ENCODE measurements around the gene KPNA1. TPM values are rescaled to one million over a fixed set of nuclear protein-coding genes. Genes with fewer than 3 reads are reported as not detected.

Gene KPNA1
- total and polyA plus RNA-seq, 5 donors = 12.7 to 66.9 (median 50.4) TPM

GRCh38 chr3:122415104-122415744, 99.5 kb downstream of the KPNA1 start:
- intact Hi-C loops (cut with DNase I) = loop anchor here in 1 of 4 donors (10.0 kb wide), 1 partner anchor 260 kb away; no protein-coding TSS in a partner anchor
- ATAC-seq = peak; percentile 21 to 43
- H3K4me1 ChIP-seq (ENCODE audit: control insufficient read depth, insufficient read depth, low read length) = peaks cover 7% of the 10 kb centered on the region
- WGBS = 22% methylated on average over 10 of the region's 10 CpGs
- H3K27me3 ChIP-seq (ENCODE audit: control insufficient read depth, insufficient read depth) = no peaks in the 10 kb centered on the region
- H3K27ac ChIP-seq (ENCODE audit: low read length) = peak overlapping the region; percentile 77
- DNase-seq = no peak
- peak overlapping the region; percentile 97 for H3K4me3 ChIP-seq (ENCODE audit: low read length)
- H3K9me3 ChIP-seq (ENCODE audit: control insufficient read depth, low read length) = no peaks in the 10 kb centered on the region

GRCh38 chr3:122414391-122414790, 100.3 kb downstream of the KPNA1 start:
- no peak for ATAC-seq
- H3K4me3 ChIP-seq (ENCODE audit: low read length) = no peak overlapping the region
- 94% methylated on average over 3 of the region's 3 CpGs for WGBS
- H3K9me3 ChIP-seq (ENCODE audit: control insufficient read depth, low read length) = no peaks in the 10 kb centered on the region
- no peak overlapping the region for H3K27ac ChIP-seq (ENCODE audit: low read length)
- peaks cover 7% of the 10 kb centered on the region for H3K4me1 ChIP-seq (ENCODE audit: control insufficient read depth, insufficient read depth, low read length)
- H3K27me3 ChIP-seq (ENCODE audit: control insufficient read depth, insufficient read depth) = no peaks in the 10 kb centered on the region
- DNase-seq = no peak
- intact Hi-C loops (cut with DNase I) = loop anchor here in 1 of 4 donors (10.0 kb wide), 1 partner anchor 260 kb away; no protein-coding TSS in a partner anchor

- intact Hi-C loops (cut with DNase I) = loop anchor here in 1 of 4 donors (10.0 kb wide), 1 partner anchor 264 kb away; no protein-coding TSS in a partner anchor
- Histone ChIP-seq H3K27me3 (ENCODE audit: control insufficient read depth, insufficient read depth) (no peaks in the 10 kb centered on the region), H3K4me1 (ENCODE audit: control insufficient read depth, insufficient read depth, low read length) (peaks cover 3% of the 10 kb centered on the region), H3K27ac (ENCODE audit: low read length) (no peak overlapping the region), H3K9me3 (ENCODE audit: control insufficient read depth, low read length) (no peaks in the 10 kb centered on the region), H3K4me3 (ENCODE audit: low read length) (no peak overlapping the region)
- WGBS = 89% methylated on average over 6 of the region's 6 CpGs
- no peak for ATAC-seq
- DNase-seq = no peak
These were observed 104.1 kb downstream of the KPNA1 start for GRCh38 chr3:122410639-122411038.

- H3K4me3 ChIP-seq (ENCODE audit: low read length) = no peak overlapping the region
- no peak overlapping the region for H3K27ac ChIP-seq (ENCODE audit: low read length)
- 87% methylated on average over 4 of the region's 4 CpGs for WGBS
These were observed 104.6 kb downstream of the KPNA1 start for GRCh38 chr3:122410111-122410510.

GRCh38 chr3:122409446-122409845, 105.3 kb downstream of the KPNA1 start:
- no peak for ATAC-seq
- WGBS = 75% methylated on average over 6 of the region's 6 CpGs
- intact Hi-C loops (cut with DNase I) = no loop called here
- H3K27ac ChIP-seq (ENCODE audit: low read length) = no peak overlapping the region
- H3K4me3 ChIP-seq (ENCODE audit: low read length) = no peak overlapping the region
- no peaks in the 10 kb centered on the region for H3K4me1 ChIP-seq (ENCODE audit: control insufficient read depth, insufficient read depth, low read length)
- DNase-seq = no peak
- no peaks in the 10 kb centered on the region for H3K9me3 ChIP-seq (ENCODE audit: control insufficient read depth, low read length)
- H3K27me3 ChIP-seq (ENCODE audit: control insufficient read depth, insufficient read depth) = no peaks in the 10 kb centered on the region

More at GRCh38 chr3:122410111-122410510, 104.6 kb downstream of the KPNA1 start:
- ATAC-seq (no peak), DNase-seq (no peak)
- H3K4me1 ChIP-seq (ENCODE audit: control insufficient read depth, insufficient read depth, low read length) = peaks cover under 1% of the 10 kb centered on the region
- intact Hi-C loops (cut with DNase I) = loop anchor here in 1 of 4 donors (10.0 kb wide), 1 partner anchor 265 kb away; no protein-coding TSS in a partner anchor
- H3K9me3 ChIP-seq (ENCODE audit: control insufficient read depth, low read length) = no peaks in the 10 kb centered on the region
- H3K27me3 ChIP-seq (ENCODE audit: control insufficient read depth, insufficient read depth) = no peaks in the 10 kb centered on the region

GRCh38 chr3:122407946-122408345, 106.8 kb downstream of the KPNA1 start:
- ATAC-seq = no peak
- no peaks in the 10 kb centered on the region for H3K9me3 ChIP-seq (ENCODE audit: control insufficient read depth, low read length)
- H3K27me3 ChIP-seq (ENCODE audit: control insufficient read depth, insufficient read depth) = no peaks in the 10 kb centered on the region
- H3K4me3 ChIP-seq (ENCODE audit: low read length) = no peak overlapping the region
- intact Hi-C loops (cut with DNase I) = no loop called here
- 91% methylated on average over 1 of the region's 1 CpG for WGBS
- no peak overlapping the region for H3K27ac ChIP-seq (ENCODE audit: low read length)
- DNase-seq = no peak
- no peaks in the 10 kb centered on the region for H3K4me1 ChIP-seq (ENCODE audit: control insufficient read depth, insufficient read depth, low read length)

GRCh38 chr3:122406198-122406597, 108.5 kb downstream of the KPNA1 start:
- DNase-seq (no peak), ATAC-seq (no peak)
- Histone ChIP-seq H3K27me3 (ENCODE audit: control insufficient read depth, insufficient read depth) (no peaks in the 10 kb centered on the region), H3K27ac (ENCODE audit: low read length) (no peak overlapping the region), H3K9me3 (ENCODE audit: control insufficient read depth, low read length) (no peaks in the 10 kb centered on the region), H3K4me3 (ENCODE audit: low read length) (no peak overlapping the region), H3K4me1 (ENCODE audit: control insufficient read depth, insufficient read depth, low read length) (no peaks in the 10 kb centered on the region)
- 84% methylated on average over 4 of the region's 4 CpGs for WGBS
- intact Hi-C loops (cut with DNase I) = no loop called here

- Histone ChIP-seq H3K4me3 (ENCODE audit: low read length) (no peak overlapping the region), H3K27ac (ENCODE audit: low read length) (no peak overlapping the region), H3K27me3 (ENCODE audit: control insufficient read depth, insufficient read depth) (no peaks in the 10 kb centered on the region), H3K4me1 (ENCODE audit: control insufficient read depth, insufficient read depth, low read length) (no peaks in the 10 kb centered on the region), H3K9me3 (ENCODE audit: control insufficient read depth, low read length) (no peaks in the 10 kb centered on the region)
- DNase-seq = no peak
- intact Hi-C loops (cut with DNase I) = no loop called here
- no peak for ATAC-seq
- WGBS = 87% methylated on average over 3 of the region's 3 CpGs
These were observed 109.7 kb downstream of the KPNA1 start for GRCh38 chr3:122405015-122405414.

- Histone ChIP-seq H3K9me3 (ENCODE audit: control insufficient read depth, low read length) (no peaks in the 10 kb centered on the region), H3K4me3 (ENCODE audit: low read length) (no peak overlapping the region), H3K27ac (ENCODE audit: low read length) (no peak overlapping the region), H3K27me3 (ENCODE audit: control insufficient read depth, insufficient read depth) (no peaks in the 10 kb centered on the region), H3K4me1 (ENCODE audit: control insufficient read depth, insufficient read depth, low read length) (no peaks in the 10 kb centered on the region)
- 83% methylated on average over 6 of the region's 6 CpGs for WGBS
- intact Hi-C loops (cut with DNase I) = no loop called here
- ATAC-seq (no peak), DNase-seq (no peak)
These were observed 111.2 kb downstream of the KPNA1 start for GRCh38 chr3:122403489-122403888.

- no peaks in the 10 kb centered on the region for H3K27me3 ChIP-seq (ENCODE audit: control insufficient read depth, insufficient read depth)
- DNase-seq = no peak
- H3K4me1 ChIP-seq (ENCODE audit: control insufficient read depth, insufficient read depth, low read length) = no peaks in the 10 kb centered on the region
- no peaks in the 10 kb centered on the region for H3K9me3 ChIP-seq (ENCODE audit: control insufficient read depth, low read length)
- no peak for ATAC-seq
- H3K27ac ChIP-seq (ENCODE audit: low read length) = no peak overlapping the region
- WGBS = 96% methylated on average over 2 of the region's 2 CpGs
- intact Hi-C loops (cut with DNase I) = loop anchor here in 1 of 4 donors (10.0 kb wide), 1 partner anchor 276 kb away; no protein-coding TSS in a partner anchor
- H3K4me3 ChIP-seq (ENCODE audit: low read length) = no peak overlapping the region
These were observed 115.8 kb downstream of the KPNA1 start for GRCh38 chr3:122398920-122399319.

- Histone ChIP-seq H3K27me3 (ENCODE audit: control insufficient read depth, insufficient read depth) (no peaks in the 10 kb centered on the region), H3K4me3 (ENCODE audit: low read length) (no peak overlapping the region), H3K9me3 (ENCODE audit: control insufficient read depth, low read length) (no peaks in the 10 kb centered on the region), H3K4me1 (ENCODE audit: control insufficient read depth, insufficient read depth, low read length) (no peaks in the 10 kb centered on the region), H3K27ac (ENCODE audit: low read length) (no peak overlapping the region)
- ATAC-seq (no peak), DNase-seq (no peak)
- intact Hi-C loops (cut with DNase I) = loop anchor here in 1 of 4 donors (10.0 kb wide), 1 partner anchor 278 kb away; no protein-coding TSS in a partner anchor
- WGBS = 93% methylated on average over 1 of the region's 1 CpG
These were observed 117.5 kb downstream of the KPNA1 start for GRCh38 chr3:122397201-122397600.
